HEK293T (cell line): Measurements from ENCODE around the gene CILP2.

Experiments
- ARNT ChIP-seq: fragments of 450-650 bp; IDR thresholded peaks from 2 replicates; pipeline ENCODE4 v1.6.1; 2017; ENCODE audit warnings: mild to moderate bottlenecking
- FOXK2 ChIP-seq: fragments of 450-650 bp; IDR thresholded peaks from 2 replicates; pipeline ENCODE4 v1.6.1; 2016; ENCODE audit warnings: mild to moderate bottlenecking
- FOXM1 ChIP-seq: fragments of 450-650 bp; IDR thresholded peaks from 2 replicates; pipeline ENCODE4 v1.6.1; 2017; ENCODE audit warnings: mild to moderate bottlenecking, borderline replicate concordance
- SP1 ChIP-seq: fragments of 450-650 bp; IDR thresholded peaks from 2 replicates; pipeline ENCODE4 v1.6.1; 2017
- SUZ12 ChIP-seq: fragments of 450-650 bp; IDR thresholded peaks from 2 replicates; pipeline ENCODE4 v1.6.1; 2016; ENCODE audit warnings: mild to moderate bottlenecking
- TARDBP ChIP-seq: fragments of 450-650 bp; IDR thresholded peaks from 2 replicates; pipeline ENCODE4 v1.6.1; 2016
- TF ChIP-seq, protein P1 (sequence below): fragments of 450-650 bp; IDR thresholded peaks from 2 replicates; pipeline ENCODE4 v1.6.1; 2016

DNA sequence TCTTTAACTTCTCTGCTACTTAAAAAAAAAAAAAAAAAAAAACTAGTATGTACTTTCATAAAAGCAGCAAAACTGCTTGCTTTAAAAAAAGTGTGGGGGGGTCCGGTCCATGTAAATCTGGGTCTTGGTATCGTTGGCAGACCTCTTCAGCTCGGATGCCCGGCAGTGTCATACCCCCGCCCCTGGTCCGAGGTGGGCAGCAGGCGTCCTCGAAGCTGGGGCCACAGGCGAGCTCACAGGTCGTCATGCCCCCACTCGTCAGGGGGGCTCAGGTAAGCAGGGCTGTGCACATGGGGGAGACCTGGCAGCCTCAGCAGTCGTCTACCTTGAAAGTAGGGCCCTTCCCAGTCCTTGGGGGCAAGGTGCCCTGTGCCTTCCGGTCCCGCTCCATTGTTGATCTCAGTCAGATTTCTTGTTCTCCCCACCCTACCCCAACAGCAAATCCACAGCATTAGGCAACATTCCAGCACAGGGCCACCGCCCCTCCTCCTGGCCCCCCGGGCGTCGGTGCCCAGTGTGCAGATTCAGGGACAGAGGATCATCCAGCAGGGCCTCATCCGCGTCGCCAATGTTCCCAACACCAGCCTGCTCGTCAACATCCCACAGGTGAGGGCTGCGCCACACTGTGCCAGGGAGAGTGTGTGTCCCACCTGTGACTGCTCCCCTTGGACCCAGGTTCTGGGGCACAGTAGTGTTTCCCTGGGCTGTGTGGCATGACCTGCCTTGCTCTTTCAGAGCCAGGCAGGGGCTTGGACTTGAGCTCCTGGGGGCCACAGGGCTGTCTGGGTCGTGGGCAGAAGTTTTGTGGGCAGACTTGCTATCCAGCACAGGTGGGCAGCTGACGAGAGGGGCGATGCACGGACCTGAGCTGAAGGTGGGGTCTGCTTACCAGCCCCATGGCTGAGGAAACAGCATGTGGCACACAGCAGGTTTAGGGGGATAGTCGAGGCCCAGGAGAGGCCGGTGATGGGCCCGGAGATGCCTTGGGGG lies 42.2 kb upstream of the CILP2 start:
- TF ChIP-seq SP1 (no peak), FOXK2 (no peak), SUZ12 (no peak), ARNT (no peak), FOXM1 (no peak), TARDBP (no peak)
- TF ChIP-seq, protein P1, sequence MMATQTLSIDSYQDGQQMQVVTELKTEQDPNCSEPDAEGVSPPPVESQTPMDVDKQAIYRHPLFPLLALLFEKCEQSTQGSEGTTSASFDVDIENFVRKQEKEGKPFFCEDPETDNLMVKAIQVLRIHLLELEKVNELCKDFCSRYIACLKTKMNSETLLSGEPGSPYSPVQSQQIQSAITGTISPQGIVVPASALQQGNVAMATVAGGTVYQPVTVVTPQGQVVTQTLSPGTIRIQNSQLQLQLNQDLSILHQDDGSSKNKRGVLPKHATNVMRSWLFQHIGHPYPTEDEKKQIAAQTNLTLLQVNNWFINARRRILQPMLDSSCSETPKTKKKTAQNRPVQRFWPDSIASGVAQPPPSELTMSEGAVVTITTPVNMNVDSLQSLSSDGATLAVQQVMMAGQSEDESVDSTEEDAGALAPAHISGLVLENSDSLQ, result no peak
